BLaER1 treated with 17β-estradiol and CSF1 and Interleukin-3, amounts not matched to agents 10 nM and 100 nM (cell line): ENCODE measurements around the gene DNLZ.
A peak's percentile ranks its signal among the peaks of the same experiment; 100 is the strongest.

Experiments used
- H3K27ac ChIP-seq, 11 experiments: shearing (Covaris generic); formaldehyde crosslinking; 2 replicates each; pipeline ENCODE4 v1.8.1; 2022
- H3K27me3 ChIP-seq, 11 experiments: shearing (Covaris generic); formaldehyde crosslinking; 2 replicates each; pipeline ENCODE4 v1.8.1; 2022
- H3K36me3 ChIP-seq, 11 experiments: shearing (Covaris generic); formaldehyde crosslinking; 2 replicates each; pipeline ENCODE4 v1.8.1; 2022
- H3K4me1 ChIP-seq, 10 experiments: shearing (Covaris generic); formaldehyde crosslinking; 2 replicates each; pipeline ENCODE4 v1.8.1; 2022
- H3K4me2 ChIP-seq, 11 experiments: shearing (Covaris generic); formaldehyde crosslinking; 2 replicates each; pipeline ENCODE4 v1.8.1; 2022
- H3K4me3 ChIP-seq, 10 experiments: shearing (Covaris generic); formaldehyde crosslinking; 2 replicates each; pipeline ENCODE4 v1.8.1; 2022
- H3K9ac ChIP-seq, 11 experiments: shearing (Covaris generic); formaldehyde crosslinking; 2 replicates each; pipeline ENCODE4 v1.8.1; 2022
- H3K9me3 ChIP-seq, 11 experiments: shearing (Covaris generic); formaldehyde crosslinking; replicated peaks in 1 of 11; 2 replicates each; pipeline ENCODE4 v1.8.1; 2022
- H4K20me1 ChIP-seq, 11 experiments: shearing (Covaris generic); formaldehyde crosslinking; 2 replicates each; pipeline ENCODE4 v1.8.1; 2022
- Cebpa-rat ChIP-seq, 11 experiments: shearing (Covaris generic); IDR thresholded peaks; 2 replicates each; pipeline ENCODE4 v1.8.1; 2022

Gene DNLZ

DNA sequence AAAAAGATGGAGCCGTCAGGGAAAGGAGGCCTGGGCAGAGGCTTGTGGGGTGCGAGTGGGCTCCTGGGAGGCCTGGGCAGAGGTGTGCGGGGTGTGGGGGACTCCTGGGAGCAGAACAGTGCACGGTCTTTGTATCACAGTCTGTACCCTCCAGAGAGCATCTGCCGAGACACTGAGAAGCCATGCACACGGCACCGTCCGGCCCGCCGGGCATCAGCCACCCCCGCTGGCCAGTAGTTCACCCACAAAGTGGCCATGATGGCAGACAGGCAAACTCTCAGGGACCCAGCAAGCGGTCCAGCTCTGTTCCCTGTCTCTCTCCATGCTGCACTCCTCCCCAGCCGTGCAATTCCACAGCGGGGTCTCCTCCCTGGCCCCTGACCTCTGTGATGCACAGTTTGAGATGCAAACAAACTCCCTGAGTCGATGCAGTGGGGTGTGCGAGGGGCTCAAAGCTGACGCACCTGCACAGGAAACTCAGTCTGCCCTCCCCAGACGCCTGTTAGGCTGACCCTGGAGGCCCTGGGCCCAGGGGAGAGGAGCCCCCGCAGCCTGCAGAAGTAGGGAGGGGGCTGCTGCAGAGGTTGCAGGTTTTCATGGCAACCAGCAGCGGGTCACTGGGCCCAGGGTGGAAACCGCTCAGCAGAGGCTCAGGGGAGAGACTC, 45.3 kb downstream of the DNLZ start:
- H4K20me1 ChIP-seq, result no peaks in the 10 kb centered on the region
- H3K9me3 ChIP-seq, result peaks cover 18 to 34% (median 28%) of the 10 kb centered on the region in 11 experiments
- H3K4me1 ChIP-seq, result peaks cover 28 to 73% (median 53%) of the 10 kb centered on the region in 10 experiments
- peak overlapping the region in 6 of 11 experiments; percentile 14 to 65 (median 53); a peak in 10 of 22 replicates for H3K27ac ChIP-seq
- peaks cover 0 to 30% (median 0%) of the 10 kb centered on the region in 11 experiments; a peak in 6 of 22 replicates for H3K27me3 ChIP-seq
- H3K9ac ChIP-seq, result peak overlapping the region in 6 of 11 experiments; percentile 17 to 75 (median 62); a peak in 11 of 22 replicates
- H3K4me3 ChIP-seq, result peak overlapping the region in 5 of 10 experiments; percentile 18 to 45 (median 31); a peak in 6 of 20 replicates
- peak overlapping the region; percentile 61 to 97 (median 88) for H3K4me2 ChIP-seq
- no peak for TF ChIP-seq Cebpa-rat (IDR thresholded peaks at IDR 0.05)
- H3K36me3 ChIP-seq, result peaks cover 0 to 10% (median 0%) of the 10 kb centered on the region in 11 experiments; a peak in 2 of 22 replicates

DNA sequence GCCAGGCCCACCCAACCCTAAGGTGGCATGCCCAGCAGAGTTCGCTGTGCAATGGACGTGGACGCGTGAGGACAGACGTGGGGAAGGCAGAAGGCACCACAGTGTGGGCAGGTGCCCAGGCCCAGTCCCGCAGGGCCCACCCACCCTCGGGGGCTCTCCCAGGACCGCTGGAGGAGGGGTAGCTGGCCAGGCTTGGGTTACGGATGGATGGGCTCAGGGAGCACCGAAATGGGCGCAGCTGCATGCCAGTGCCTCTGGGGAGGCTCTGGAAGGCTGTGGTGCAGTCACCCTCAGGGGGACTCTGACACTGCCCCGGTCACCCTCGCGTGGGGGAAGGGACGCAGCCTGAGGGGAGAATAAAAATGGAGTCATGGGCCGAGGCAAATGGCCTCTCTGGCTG, 45.8 kb downstream of the DNLZ start:
- TF ChIP-seq Cebpa-rat (IDR thresholded peaks at IDR 0.05), result no peak
- Histone ChIP-seq H3K36me3 (peaks cover 0 to 10% (median 0%) of the 10 kb centered on the region in 11 experiments; a peak in 2 of 22 replicates), H3K4me2 (peak overlapping the region; percentile 61 to 97 (median 88))

DNA sequence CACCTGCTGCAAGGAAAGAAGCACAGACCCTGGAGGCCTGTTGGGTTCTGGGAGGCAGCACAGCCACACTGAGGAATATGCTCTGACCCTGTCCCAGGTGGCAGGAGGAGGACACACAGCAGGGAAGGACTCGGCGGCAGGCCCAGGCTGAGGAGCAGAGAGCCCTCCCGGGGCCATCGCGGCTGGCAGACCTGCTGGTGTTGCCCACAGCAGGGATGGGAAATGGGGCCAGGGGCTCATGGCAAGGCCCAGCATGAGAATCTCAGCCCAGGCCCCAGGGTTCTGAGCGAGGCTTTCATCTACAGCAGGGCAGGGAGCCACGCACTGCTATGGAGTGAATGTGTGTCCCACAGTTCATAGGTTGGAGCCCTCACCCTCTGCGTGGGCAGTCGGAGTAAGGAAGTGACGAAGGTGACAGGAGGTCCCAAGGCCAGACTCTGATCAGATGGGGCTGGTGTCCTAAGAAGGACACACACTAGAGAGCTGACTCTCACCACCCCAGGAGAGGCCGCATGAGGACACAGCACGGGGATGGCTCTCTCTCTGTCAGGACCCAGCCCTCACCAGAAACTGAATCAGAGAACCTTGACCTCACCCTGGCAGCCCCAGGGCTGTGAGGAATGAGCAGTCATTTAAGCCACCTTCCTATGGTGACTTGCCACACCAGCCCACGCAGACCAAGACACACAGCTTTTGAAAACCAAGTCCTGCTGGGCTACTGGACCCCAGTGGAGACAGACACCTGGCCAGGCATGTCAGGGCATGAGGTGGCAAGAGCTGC, 46.5 kb downstream of the DNLZ start:
- peak overlapping the region; percentile 61 to 97 (median 88) for H3K4me2 ChIP-seq
- peak overlapping the region in 7 of 11 experiments; percentile 0 to 75 (median 60); a peak in 7 of 22 replicates for H3K9ac ChIP-seq
- peaks cover 25 to 73% (median 53%) of the 10 kb centered on the region in 10 experiments for H3K4me1 ChIP-seq
- peaks cover 0 to 10% (median 0%) of the 10 kb centered on the region in 11 experiments; a peak in 2 of 22 replicates for H3K36me3 ChIP-seq
- peak overlapping the region in 1 of 10 experiments; percentile 45; a peak in 1 of 20 replicates for H3K4me3 ChIP-seq
- H3K27me3 ChIP-seq, result peaks cover 0 to 18% (median 0%) of the 10 kb centered on the region in 11 experiments; a peak in 5 of 22 replicates
- H3K27ac ChIP-seq, result peak overlapping the region in 6 of 11 experiments; percentile 10 to 65 (median 53); a peak in 9 of 22 replicates
- H3K9me3 ChIP-seq, result peaks cover 18 to 34% (median 28%) of the 10 kb centered on the region in 11 experiments
- TF ChIP-seq Cebpa-rat (IDR thresholded peaks at IDR 0.05), result no peak
- H4K20me1 ChIP-seq, result peaks cover 0 to 2% (median 0%) of the 10 kb centered on the region in 11 experiments; a peak in 1 of 22 replicates

More for the DNA sequence above, 45.8 kb downstream of the DNLZ start:
- Histone ChIP-seq H3K9ac (peak overlapping the region in 6 of 11 experiments; percentile 17 to 75 (median 62); a peak in 10 of 22 replicates), H3K27me3 (peaks cover 0 to 24% (median 0%) of the 10 kb centered on the region in 11 experiments; a peak in 5 of 22 replicates), H3K9me3 (peaks cover 18 to 34% (median 28%) of the 10 kb centered on the region in 11 experiments), H3K27ac (peak overlapping the region in 6 of 11 experiments; percentile 14 to 65 (median 53); a peak in 11 of 22 replicates), H3K4me1 (peaks cover 24 to 73% (median 53%) of the 10 kb centered on the region in 10 experiments), H3K4me3 (peak overlapping the region in 5 of 10 experiments; percentile 18 to 45 (median 31); a peak in 4 of 20 replicates), H4K20me1 (no peaks in the 10 kb centered on the region)

DNA sequence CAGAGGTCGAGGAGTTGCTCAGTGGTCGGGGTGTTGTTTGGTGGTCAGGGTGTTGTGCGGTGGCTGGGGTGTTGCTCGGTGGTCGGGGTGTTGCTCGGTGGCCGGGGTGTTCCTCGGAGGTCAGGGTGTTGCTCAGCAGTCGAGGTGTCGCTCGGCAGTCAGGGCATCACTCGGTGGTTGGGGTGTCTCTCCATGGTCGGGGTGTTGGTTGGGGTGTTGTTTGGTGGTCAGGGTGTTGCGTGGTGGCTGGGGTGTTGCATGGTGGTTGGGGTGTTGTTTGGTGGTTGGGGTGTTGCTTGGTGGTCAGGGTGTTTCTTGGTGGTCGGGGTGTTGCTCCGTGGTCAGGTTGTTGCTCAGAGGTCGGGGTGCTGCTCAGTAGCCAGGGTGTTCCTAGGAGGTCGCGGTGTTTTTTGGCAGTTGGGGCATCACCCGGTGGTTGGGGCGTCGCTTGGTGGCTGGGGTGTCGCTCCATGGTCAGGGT, 47.2 kb downstream of the DNLZ start:
- H3K9ac ChIP-seq, result no peak overlapping the region
- H3K36me3 ChIP-seq, result peaks cover 0 to 10% (median 0%) of the 10 kb centered on the region in 11 experiments; a peak in 2 of 22 replicates
- H3K4me3 ChIP-seq, result no peak overlapping the region
- H3K4me2 ChIP-seq, result peak overlapping the region in 8 of 11 experiments; percentile 74 to 97 (median 96); a peak in 15 of 22 replicates
- peaks cover 0 to 18% (median 0%) of the 10 kb centered on the region in 11 experiments; a peak in 4 of 22 replicates for H3K27me3 ChIP-seq
- H3K9me3 ChIP-seq, result peaks cover 18 to 33% (median 28%) of the 10 kb centered on the region in 11 experiments
- no peak for TF ChIP-seq Cebpa-rat (IDR thresholded peaks at IDR 0.05)
- H4K20me1 ChIP-seq, result peaks cover 0 to 8% (median 0%) of the 10 kb centered on the region in 11 experiments; a peak in 2 of 22 replicates
- H3K4me1 ChIP-seq, result peaks cover 33 to 73% (median 59%) of the 10 kb centered on the region in 10 experiments
- peak overlapping the region in 3 of 11 experiments; percentile 49 to 65 (median 65); a peak in 4 of 22 replicates for H3K27ac ChIP-seq

DNA sequence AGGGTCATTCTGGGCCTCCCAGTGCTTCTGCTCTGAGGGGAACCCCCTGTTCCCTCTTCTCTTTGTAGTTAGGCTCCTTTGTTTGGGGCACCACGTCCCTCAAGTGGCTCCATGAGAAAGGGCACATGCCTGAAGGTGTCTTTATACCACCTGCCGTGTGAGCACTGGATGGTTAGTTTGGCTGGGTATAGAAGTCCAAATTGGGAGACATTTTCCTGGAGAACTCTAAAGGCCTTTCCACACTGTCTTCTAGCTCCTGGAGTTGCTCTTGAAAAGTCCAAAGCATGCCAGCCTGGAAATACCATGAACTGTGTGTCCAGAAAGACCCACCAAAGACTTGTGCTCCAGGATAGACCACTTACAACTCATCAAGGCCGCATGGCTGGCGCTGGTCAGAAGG, 48.6 kb downstream of the DNLZ start:
- TF ChIP-seq Cebpa-rat (IDR thresholded peaks at IDR 0.05), result no peak
- peaks cover 0 to 29% (median 0%) of the 10 kb centered on the region in 11 experiments; a peak in 4 of 22 replicates for H3K27me3 ChIP-seq
- H3K4me1 ChIP-seq, result peaks cover 47 to 83% (median 73%) of the 10 kb centered on the region in 10 experiments
- peaks cover 0 to 10% (median 0%) of the 10 kb centered on the region in 11 experiments; a peak in 2 of 22 replicates for H3K36me3 ChIP-seq
- H3K4me2 ChIP-seq, result no peak overlapping the region
- H3K27ac ChIP-seq, result no peak overlapping the region
- peaks cover 18 to 29% (median 26%) of the 10 kb centered on the region in 11 experiments for H3K9me3 ChIP-seq
- H3K9ac ChIP-seq, result no peak overlapping the region
- H4K20me1 ChIP-seq, result peaks cover 0 to 8% (median 0%) of the 10 kb centered on the region in 11 experiments; a peak in 2 of 22 replicates
- H3K4me3 ChIP-seq, result no peak overlapping the region

DNA sequence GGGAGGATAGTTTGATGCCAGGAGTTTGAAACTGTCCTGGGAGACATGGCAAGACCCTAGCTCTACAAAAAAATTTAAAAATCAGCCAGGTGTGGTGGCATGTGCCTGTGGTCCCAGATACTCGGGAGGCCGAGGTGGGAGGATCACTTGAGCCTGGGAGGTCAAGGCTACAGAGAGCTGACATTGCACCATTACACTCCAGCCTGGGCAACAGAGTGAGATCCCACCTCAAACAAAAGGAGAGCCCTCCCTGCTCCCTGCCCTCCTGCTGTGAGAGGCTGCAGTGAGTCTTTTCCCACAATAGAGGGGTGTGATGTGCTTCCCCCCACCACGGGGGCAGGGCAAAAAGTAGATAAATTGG, 49.5 kb downstream of the DNLZ start:
- H3K9me3 ChIP-seq, result peaks cover 18 to 29% (median 26%) of the 10 kb centered on the region in 11 experiments
- H4K20me1 ChIP-seq, result peaks cover 0 to 9% (median 0%) of the 10 kb centered on the region in 11 experiments; a peak in 2 of 22 replicates
- no peak overlapping the region for H3K9ac ChIP-seq
- peak overlapping the region in 2 of 11 experiments; percentile 95 to 98; a peak in 3 of 22 replicates for H3K4me2 ChIP-seq
- H3K27me3 ChIP-seq, result peaks cover 0 to 34% (median 0%) of the 10 kb centered on the region in 11 experiments; a peak in 4 of 22 replicates
- no peak overlapping the region for H3K4me3 ChIP-seq
- TF ChIP-seq Cebpa-rat (IDR thresholded peaks at IDR 0.05), result no peak
- H3K36me3 ChIP-seq, result peaks cover 0 to 10% (median 0%) of the 10 kb centered on the region in 11 experiments; a peak in 2 of 22 replicates
- peaks cover 54 to 83% (median 74%) of the 10 kb centered on the region in 10 experiments for H3K4me1 ChIP-seq
- H3K27ac ChIP-seq, result peak overlapping the region in 1 of 11 experiments; percentile 6; a peak in 1 of 22 replicates

DNA sequence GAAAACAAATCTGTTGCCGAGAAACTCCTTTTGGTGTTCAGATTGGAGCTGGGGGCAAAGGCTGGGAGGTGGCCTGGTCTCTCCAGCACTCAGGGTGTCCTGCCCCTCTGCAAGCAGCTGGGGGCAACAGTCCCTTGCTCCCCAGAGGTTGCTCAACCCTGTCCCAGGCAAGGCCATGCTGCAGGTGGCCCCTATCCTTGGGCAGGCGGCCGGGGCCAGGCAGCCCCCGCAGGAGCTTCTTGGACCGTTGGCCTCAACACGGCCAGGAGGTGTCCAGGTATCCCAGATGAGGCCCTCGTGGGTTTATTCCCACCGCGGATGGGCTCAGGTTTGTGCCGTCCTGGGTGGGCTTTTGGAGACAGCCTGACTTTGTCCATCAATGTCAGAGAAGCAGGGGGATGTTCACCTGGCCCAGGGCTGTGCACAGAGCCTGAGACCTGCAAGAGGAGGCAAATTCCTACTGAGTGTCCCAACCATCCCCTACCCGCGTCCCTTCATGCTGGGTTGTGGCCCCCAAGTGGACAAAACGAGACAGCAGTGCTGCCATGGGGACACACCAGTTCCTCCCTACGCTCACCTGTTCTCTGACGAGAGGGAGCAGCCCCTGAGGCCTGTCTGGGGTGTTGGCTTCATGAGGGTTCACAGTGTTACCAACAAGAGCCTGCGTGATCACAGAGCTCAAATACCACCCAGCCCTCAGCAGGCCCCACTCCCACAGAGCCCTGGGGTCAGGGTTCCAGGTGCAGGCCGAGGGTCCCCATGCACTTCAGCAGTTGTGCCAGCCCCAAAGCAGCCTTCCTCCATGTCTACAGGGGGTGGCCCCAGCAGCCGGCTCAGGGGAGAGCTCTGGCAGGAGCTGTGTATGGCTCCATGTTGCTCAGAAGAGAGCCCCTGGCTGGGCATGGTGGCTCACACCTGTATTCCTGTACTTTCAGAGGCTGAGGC, 50.2 kb downstream of the DNLZ start:
- no peak overlapping the region for H3K4me3 ChIP-seq
- peak overlapping the region in 2 of 11 experiments; percentile 12 to 24; a peak in 2 of 22 replicates for H3K9ac ChIP-seq
- H3K4me2 ChIP-seq, result peak overlapping the region in 7 of 11 experiments; percentile 11 to 98 (median 95); a peak in 14 of 22 replicates
- H3K9me3 ChIP-seq, result peaks cover 18 to 29% (median 26%) of the 10 kb centered on the region in 11 experiments
- no peak for TF ChIP-seq Cebpa-rat (IDR thresholded peaks at IDR 0.05)
- peak overlapping the region in 2 of 11 experiments; percentile 6 to 34; a peak in 3 of 22 replicates for H3K27ac ChIP-seq
- peaks cover 53 to 83% (median 74%) of the 10 kb centered on the region in 10 experiments for H3K4me1 ChIP-seq
- H3K36me3 ChIP-seq, result peaks cover 0 to 10% (median 0%) of the 10 kb centered on the region in 11 experiments; a peak in 2 of 22 replicates
- H4K20me1 ChIP-seq, result peaks cover 0 to 10% (median 0%) of the 10 kb centered on the region in 11 experiments; a peak in 2 of 22 replicates
- peaks cover 0 to 35% (median 0%) of the 10 kb centered on the region in 11 experiments; a peak in 4 of 22 replicates for H3K27me3 ChIP-seq
